GM12801 (cell line): ENCODE results near the gene NGEF.

ENCODE experiments used
- TF ChIP-seq, protein P1 (sequence below): IDR thresholded peaks from one replicate; pipeline ENCODE4 v1.5.1; 2011; ENCODE audit warnings: control low read depth; ENCODE audit not compliant: insufficient read length; ENCODE audit errors: extremely low read depth

The NGEF gene

DNA sequence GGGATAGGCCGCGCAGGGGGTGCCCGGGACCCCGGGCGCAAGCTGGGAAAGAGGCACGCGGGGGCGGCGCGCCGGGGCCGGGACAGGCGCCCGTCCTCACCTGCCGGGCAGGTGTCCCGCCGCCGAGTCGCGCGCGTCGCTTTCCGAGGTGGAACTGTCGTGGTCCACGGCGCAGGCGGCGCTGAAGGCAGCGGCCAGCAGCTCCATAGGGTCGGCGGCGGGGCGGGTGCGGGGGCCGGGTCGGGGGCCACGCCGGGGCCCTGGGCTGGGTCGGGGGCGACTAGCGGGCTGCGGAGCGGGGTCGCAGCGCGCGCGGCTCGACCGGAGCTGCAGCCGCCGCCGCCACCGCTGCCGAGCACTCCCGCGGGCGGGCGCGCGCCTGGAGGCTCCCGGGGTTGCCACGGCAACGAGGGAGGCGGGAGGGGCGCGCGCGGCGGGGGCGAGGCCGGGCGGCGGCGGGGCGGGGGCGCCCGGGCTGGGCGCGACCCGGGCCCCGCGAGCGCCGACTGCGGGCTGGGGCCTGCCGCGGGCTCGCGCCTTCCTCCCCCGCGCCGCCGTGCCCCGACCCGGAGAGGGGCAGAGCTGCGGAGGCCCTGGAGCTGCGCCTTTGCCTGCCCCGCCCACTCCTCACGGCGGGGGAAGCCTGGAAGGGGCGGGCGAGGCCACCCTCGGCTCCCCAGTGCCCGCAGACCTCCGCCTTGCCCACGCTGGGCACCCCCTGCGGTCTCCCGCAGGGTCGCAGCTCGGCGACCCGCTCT is 85.1 kb downstream of the NGEF start:
- TF ChIP-seq, protein P1, sequence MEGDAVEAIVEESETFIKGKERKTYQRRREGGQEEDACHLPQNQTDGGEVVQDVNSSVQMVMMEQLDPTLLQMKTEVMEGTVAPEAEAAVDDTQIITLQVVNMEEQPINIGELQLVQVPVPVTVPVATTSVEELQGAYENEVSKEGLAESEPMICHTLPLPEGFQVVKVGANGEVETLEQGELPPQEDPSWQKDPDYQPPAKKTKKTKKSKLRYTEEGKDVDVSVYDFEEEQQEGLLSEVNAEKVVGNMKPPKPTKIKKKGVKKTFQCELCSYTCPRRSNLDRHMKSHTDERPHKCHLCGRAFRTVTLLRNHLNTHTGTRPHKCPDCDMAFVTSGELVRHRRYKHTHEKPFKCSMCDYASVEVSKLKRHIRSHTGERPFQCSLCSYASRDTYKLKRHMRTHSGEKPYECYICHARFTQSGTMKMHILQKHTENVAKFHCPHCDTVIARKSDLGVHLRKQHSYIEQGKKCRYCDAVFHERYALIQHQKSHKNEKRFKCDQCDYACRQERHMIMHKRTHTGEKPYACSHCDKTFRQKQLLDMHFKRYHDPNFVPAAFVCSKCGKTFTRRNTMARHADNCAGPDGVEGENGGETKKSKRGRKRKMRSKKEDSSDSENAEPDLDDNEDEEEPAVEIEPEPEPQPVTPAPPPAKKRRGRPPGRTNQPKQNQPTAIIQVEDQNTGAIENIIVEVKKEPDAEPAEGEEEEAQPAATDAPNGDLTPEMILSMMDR: no peak

DNA sequence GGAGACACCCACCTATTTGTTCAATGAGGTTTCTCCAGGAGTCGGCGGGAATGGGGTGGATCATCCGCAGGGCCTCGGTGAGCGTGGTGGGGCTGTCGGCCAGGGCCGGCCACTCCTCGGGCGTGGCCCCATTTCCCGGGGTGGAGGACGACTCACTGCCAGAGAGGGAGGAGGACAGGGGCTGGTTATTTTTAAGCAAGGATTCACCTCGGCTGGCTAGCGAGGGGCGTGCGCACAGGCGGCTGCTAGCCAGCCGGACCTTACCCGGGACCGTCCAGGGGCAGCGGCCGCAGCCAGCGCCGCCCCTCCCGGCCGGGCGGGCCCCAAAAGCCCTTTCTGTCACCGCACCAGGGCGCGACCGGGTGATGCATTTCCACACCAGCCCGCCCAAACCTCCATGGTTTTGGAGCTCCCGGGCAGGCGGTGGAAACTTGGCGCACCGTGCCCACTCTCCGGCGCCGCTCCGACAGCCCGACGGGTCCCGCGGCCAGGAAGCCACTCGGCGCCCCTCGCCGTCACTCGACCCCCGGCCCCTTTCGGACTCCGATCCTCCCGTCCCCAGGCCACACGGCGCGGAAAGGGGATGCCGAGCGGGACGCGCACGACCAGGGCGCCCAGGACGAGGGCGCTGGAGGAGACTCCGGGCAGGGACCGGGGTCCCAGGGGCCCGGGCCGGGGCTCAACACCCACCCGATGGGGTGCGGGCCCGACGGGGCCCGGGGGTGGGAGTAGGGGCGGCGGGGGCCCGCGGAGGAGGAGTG is 85.8 kb downstream of the NGEF start:
- TF ChIP-seq, protein P1: no peak

DNA sequence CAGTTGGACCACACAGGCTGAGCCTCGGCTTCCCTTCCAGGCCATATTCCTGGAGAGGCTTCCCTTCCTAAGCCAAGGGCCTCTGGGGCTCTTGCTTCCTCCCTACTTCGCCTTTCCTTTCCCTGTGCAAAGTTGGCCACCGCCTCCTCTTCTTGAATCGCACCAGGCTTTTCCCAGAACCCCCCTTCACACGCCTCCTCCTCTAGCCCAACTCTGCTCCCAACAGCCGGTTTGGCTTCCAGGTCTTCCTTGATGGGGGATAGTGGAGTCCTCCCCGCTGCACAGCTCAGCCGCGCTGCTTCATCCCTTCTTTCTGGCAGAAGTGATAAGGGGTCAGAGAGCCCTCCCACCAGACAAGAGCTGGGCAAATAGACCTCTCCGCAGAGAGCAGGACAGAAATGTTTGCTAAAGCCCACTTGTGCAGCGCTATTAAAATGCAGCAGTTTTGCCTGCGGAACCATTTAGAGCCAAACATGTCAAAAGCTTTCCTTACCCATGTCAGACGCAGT is 86.6 kb downstream of the NGEF start:
- TF ChIP-seq, protein P1: no peak

DNA sequence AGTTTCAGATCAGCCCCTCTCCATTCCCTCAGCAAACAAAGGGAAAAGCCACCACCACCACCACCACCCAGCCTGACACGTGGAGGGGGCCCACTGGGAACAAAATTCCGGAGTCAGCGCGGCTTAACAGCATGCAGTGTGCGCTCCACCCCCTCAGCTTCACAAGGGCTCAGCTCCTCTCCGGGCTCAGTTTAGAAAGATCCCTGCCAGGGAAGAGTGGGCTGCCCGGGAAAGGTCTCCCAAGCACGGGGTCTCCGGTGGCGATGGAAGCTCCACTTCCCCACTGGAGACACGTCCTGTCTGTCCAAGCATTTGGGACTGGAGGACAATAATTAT is 87.3 kb downstream of the NGEF start:
- TF ChIP-seq, protein P1: no peak

DNA sequence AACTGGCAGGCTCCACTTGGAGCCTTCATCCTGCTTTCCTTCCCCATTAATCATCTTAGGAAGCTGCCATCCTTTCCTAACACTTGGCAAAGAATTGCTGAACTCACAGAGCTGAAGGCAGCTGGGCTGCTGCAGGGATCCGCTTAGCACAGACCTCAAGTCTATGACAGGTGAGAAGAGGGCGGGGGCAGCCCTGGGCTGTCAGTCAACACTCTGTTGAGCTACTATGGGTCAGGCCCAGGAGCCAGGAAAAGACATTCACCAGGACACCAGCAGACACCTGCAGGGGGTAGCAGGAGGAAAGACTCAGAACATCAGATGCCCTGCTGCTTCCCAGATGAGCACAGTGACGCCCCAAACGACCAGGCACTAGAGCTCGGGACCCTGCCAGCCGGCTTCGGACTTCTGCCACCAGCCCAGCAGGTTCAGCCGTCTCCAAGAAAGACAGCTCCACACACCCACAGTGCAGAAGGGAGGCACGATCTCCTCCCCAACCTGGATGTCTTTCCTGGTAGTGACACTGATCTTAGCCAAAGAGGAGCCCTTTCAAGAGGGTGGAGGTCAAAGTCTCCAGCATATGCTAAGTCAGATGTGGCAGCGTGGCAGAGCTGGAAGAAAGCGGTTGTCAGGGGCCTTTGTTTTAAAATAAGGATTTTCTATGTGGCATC is 87.8 kb downstream of the NGEF start:
- TF ChIP-seq, protein P1: no peak

DNA sequence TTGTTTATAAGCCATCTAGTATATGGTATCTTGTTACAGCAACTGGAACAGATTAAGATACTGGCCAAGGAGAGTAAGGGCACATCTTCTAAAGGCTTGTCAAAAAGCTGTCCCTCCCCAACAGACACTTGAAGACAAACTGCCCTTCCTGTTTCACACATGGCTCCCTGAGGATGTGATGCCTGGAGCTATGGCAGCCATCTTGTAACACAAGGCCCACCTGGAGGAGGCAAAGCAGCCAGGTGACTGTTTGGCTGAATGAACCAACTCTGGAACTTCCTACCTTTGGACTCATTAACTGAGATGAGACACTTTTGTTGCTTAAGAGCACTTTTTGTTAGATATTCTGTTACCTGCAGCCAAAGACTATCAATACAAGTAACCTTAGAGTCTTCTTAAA is 88.6 kb downstream of the NGEF start:
- TF ChIP-seq, protein P1: no peak

DNA sequence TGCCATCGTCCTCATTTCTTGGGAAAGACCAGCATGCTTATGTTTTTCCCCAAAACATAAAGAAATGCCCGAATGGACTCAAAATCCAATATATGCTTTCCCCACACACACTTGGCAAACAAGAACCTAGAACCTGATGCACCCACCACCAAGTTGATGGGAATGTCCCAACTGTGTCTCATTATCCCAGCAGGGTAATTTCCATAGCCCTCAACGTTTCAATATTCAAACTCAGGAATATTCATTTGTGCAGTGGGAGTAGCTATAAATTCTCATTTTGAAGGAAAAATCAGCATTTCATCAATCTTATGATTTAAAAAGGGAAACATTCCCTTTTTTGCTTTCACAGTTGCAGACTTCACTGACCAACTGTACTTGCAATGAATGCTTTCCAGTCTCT is 92.3 kb downstream of the NGEF start:
- TF ChIP-seq, protein P1: no peak
